Tibial nerve (tissue), 4 donors: Measurements from ENCODE around the gene CNOT1. TPM values are rescaled to one million over a fixed set of nuclear protein-coding genes. Genes with fewer than 3 reads are reported as not detected.
"Not testable (repeated sequence)": the region's sequence is repeated elsewhere in the genome, so short reads cannot be mapped to it uniquely, and the experiment has no call there.

Source experiments
- DNase-seq, 2 donors: peaks; one replicate each; pipeline ENCODE4 v3.0.0-alpha.2; 2019; ENCODE audit warnings: low spot score in 2 of 2
- H3K27ac ChIP-seq, 4 donors: fragments of 200-600 bp; sonication (generic) in 3 of 4; one replicate each; pipeline ENCODE4 v1.5.1; 2017 to 2019; ENCODE audit warnings: mild to moderate bottlenecking in 1 of 4
- H3K27me3 ChIP-seq, 2 donors: fragments of 200-600 bp; sonication (generic) in 1 of 2; one replicate each; pipeline versions ENCODE4 v1.5.1 to v1.6.0; 2017 to 2019
- H3K36me3 ChIP-seq, 3 donors: fragments of 200-600 bp; sonication (generic); one replicate each; pipeline ENCODE4 v1.5.1; 2018 to 2019
- H3K4me1 ChIP-seq, 4 donors: fragments of 200-600 bp; sonication (generic) in 3 of 4; one replicate each; pipeline ENCODE4 v1.5.1; 2017 to 2019
- H3K4me3 ChIP-seq, 4 donors: fragments of 200-600 bp; sonication (generic) in 3 of 4; one replicate each; pipeline ENCODE4 v1.5.1; 2017 to 2019; ENCODE audit warnings: mild to moderate bottlenecking in 1 of 4, moderate library complexity in 1 of 4
- H3K9me3 ChIP-seq, 4 donors: fragments of 200-600 bp; sonication (generic) in 3 of 4; one replicate each; pipeline ENCODE4 v1.5.1; 2017 to 2019
- EP300 ChIP-seq, 2 donors: sonication (generic); formaldehyde crosslinking; IDR thresholded peaks; one replicate each; pipeline ENCODE4 v1.6.1; 2017; ENCODE audit warnings: antibody characterized with exemption in 2 of 2, mild to moderate bottlenecking in 1 of 2
- POLR2A ChIP-seq, 2 donors: fragments of 450-650 bp; IDR thresholded peaks; one replicate each; pipeline ENCODE4 v1.6.1; 2017; ENCODE audit warnings: antibody characterized with exemption in 2 of 2, mild to moderate bottlenecking in 2 of 2, moderate library complexity in 2 of 2
- WGBS, 2 donors: methylation state at CpG; one replicate each; pipeline ENCODE4 v1.1.5; 2018; 5-methylcytosine and 5-hydroxymethylcytosine counted together
- total RNA-seq, 4 donors: library from RNA; depleted of rRNA; stranded (reverse); fragments of >200 nt; gene quantifications; one replicate each; pipeline ENCODE4 v1.1.0, GENCODE V29; 2016
- TF ChIP-seq, protein P1 (sequence below), 5 experiments: fragments of 200-600 bp in 3 of 5; fragments of 450-650 bp in 2 of 5; sonication (generic) in 3 of 5; IDR thresholded peaks; one replicate each; pipeline ENCODE4 v1.5.1; 2016 to 2019; ENCODE audit warnings: antibody characterized with exemption in 5 of 5, mild to moderate bottlenecking in 3 of 5, moderate library complexity in 2 of 5

CNOT1 gene
- total RNA-seq, 4 donors from 2014 or later: 80.8 to 122 (median 105) TPM

DNA sequence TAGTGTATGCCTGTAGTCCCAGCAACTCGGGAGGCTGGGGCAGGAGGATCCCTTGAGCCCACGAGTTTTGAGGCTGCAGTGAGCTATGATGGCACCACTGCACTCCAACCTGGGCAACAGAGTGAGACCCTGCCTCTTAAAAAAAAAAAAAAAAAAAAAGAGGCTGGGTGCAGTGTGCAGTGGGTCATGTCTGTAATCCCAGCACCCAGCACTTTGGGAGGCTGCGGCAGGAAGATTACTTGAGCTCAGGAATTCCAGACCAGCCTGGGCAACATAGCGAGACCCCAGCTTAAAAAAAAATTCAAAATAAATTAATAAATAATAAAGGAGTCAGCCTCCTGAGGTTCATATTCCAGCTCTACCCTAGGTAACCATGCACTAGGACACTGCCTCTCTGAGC is 9.6 kb upstream of the CNOT1 start:
- no peak overlapping the region for H3K4me3 ChIP-seq
- WGBS, 2 donors: 68 to 95% methylated on average over 4 of the region's 4 CpGs
- no peaks in the 10 kb centered on the region for H3K27me3 ChIP-seq
- no peaks in the 10 kb centered on the region for H3K9me3 ChIP-seq
- H3K27ac ChIP-seq: no peak overlapping the region
- H3K36me3 ChIP-seq: no peaks in the 10 kb centered on the region
- DNase-seq: no peak
- H3K4me1 ChIP-seq: peaks cover 0 to 7% (median 0%) of the 10 kb centered on the region in 4 donors
- TF ChIP-seq EP300 (IDR thresholded peaks at IDR 0.05) (no peak), POLR2A (IDR thresholded peaks at IDR 0.05) (no peak)
- TF ChIP-seq, protein P1, sequence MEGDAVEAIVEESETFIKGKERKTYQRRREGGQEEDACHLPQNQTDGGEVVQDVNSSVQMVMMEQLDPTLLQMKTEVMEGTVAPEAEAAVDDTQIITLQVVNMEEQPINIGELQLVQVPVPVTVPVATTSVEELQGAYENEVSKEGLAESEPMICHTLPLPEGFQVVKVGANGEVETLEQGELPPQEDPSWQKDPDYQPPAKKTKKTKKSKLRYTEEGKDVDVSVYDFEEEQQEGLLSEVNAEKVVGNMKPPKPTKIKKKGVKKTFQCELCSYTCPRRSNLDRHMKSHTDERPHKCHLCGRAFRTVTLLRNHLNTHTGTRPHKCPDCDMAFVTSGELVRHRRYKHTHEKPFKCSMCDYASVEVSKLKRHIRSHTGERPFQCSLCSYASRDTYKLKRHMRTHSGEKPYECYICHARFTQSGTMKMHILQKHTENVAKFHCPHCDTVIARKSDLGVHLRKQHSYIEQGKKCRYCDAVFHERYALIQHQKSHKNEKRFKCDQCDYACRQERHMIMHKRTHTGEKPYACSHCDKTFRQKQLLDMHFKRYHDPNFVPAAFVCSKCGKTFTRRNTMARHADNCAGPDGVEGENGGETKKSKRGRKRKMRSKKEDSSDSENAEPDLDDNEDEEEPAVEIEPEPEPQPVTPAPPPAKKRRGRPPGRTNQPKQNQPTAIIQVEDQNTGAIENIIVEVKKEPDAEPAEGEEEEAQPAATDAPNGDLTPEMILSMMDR (IDR thresholded peaks at IDR 0.05): no peak

- Histone ChIP-seq H3K27me3 (no peaks in the 10 kb centered on the region), H3K4me1 (peaks cover 0 to 7% (median 0%) of the 10 kb centered on the region in 4 donors), H3K36me3 (no peaks in the 10 kb centered on the region), H3K9me3 (no peaks in the 10 kb centered on the region), H3K27ac (no peak overlapping the region), H3K4me3 (no peak overlapping the region)
- TF ChIP-seq EP300 (IDR thresholded peaks at IDR 0.05) (no peak), POLR2A (IDR thresholded peaks at IDR 0.05) (no peak)
- TF ChIP-seq, protein P1 (IDR thresholded peaks at IDR 0.05): peak in 1 of 5 experiments; percentile 7
- 57 to 64% methylated on average over 8 of the region's 8 CpGs for WGBS, 2 donors
- DNase-seq: peak in 1 of 2 donors; percentile 30
Measured at GRCh38 chr16:58638148-58639036, 8.8 kb upstream of the CNOT1 start.

- H3K27me3 ChIP-seq, DNase-seq, H3K4me1 ChIP-seq, H3K4me3 ChIP-seq, H3K9me3 ChIP-seq, H3K36me3 ChIP-seq, H3K27ac ChIP-seq: not testable (repeated sequence)
- 94 to 95% methylated on average over 6 of the region's 6 CpGs for WGBS, 2 donors
Measured at GRCh38 chr16:58637021-58637420, 7.4 kb upstream of the CNOT1 start.

- TF ChIP-seq POLR2A (IDR thresholded peaks at IDR 0.05) (no peak), EP300 (IDR thresholded peaks at IDR 0.05) (no peak)
- TF ChIP-seq, protein P1 (IDR thresholded peaks at IDR 0.05): no peak
- 87 to 88% methylated on average over 4 of the region's 4 CpGs for WGBS, 2 donors
Measured at GRCh38 chr16:58636466-58636865, 6.8 kb upstream of the CNOT1 start.

DNA sequence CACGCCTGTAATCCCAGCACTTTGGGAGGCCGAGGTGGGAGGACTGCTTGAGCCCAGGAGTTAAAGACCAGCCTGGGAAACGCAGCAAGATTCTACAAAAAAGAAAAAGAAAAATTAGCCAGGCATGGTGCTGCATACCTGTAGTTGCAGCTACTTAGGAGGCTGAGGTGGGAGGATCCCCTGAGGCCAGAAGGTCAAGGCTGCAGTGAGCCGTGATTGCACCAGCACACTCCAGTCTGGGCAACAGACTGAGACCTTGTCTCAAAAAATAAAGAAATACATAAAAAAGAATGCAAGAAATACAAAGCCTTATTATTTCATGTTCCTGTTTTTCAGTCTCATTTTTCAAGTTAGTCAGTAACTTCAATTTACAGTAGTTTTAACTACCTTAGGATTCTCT is 5.9 kb upstream of the CNOT1 start:
- TF ChIP-seq EP300 (IDR thresholded peaks at IDR 0.05): no peak
- TF ChIP-seq, protein P1 (IDR thresholded peaks at IDR 0.05): no peak
- no peak for TF ChIP-seq POLR2A (IDR thresholded peaks at IDR 0.05)
- H3K27me3 ChIP-seq: no peaks in the 10 kb centered on the region
- H3K4me1 ChIP-seq: peaks cover 0 to 7% (median 0%) of the 10 kb centered on the region in 4 donors
- 77 to 90% methylated on average over 4 of the region's 4 CpGs for WGBS, 2 donors
- no peak overlapping the region for H3K27ac ChIP-seq
- H3K36me3 ChIP-seq: no peaks in the 10 kb centered on the region
- no peak for DNase-seq
- H3K9me3 ChIP-seq: no peaks in the 10 kb centered on the region
- H3K4me3 ChIP-seq: no peak overlapping the region

More at GRCh38 chr16:58636466-58636865, 6.8 kb upstream of the CNOT1 start:
- Histone ChIP-seq H3K4me3 (no peak overlapping the region), H3K9me3 (no peaks in the 10 kb centered on the region), H3K27ac (no peak overlapping the region), H3K4me1 (peaks cover 0 to 7% (median 0%) of the 10 kb centered on the region in 4 donors), H3K27me3 (no peaks in the 10 kb centered on the region), H3K36me3 (no peaks in the 10 kb centered on the region)
- no peak for DNase-seq
